GM12878 (cell line): ENCODE data around the gene IFNAR1. TPM values are rescaled to one million over a fixed set of nuclear protein-coding genes. Genes with fewer than 3 reads are reported as not detected.
"Not testable (repeated sequence)": the region's sequence is repeated elsewhere in the genome, so short reads cannot be mapped to it uniquely, and the experiment has no call there.

Experiments
- ATAC-seq: fragments of 200-7000 bp; cut with Tn5 transposase; 3 replicates; pipeline ENCODE4 v1.9.1; 2020; ENCODE audit warnings: mild to moderate bottlenecking, moderate library complexity
- BruUV-seq: library from RNA; stranded (reverse); fragments of 400-500 nt; replicated peaks from 2 replicates; lab custom pipeline; 2021; lab: Mats Ljungman, UMichigan
- CTCF ChIA-PET: fragments of 300-600 bp; sonication (Branson Sonifier 250); formaldehyde crosslinking; extraction: SDS; loops from one replicate; lab custom pipeline; 2021; ENCODE audit warnings: inconsistent platforms; lab: Yijun Ruan, JAX
- POLR2A ChIA-PET: fragments of 350-600 bp; formaldehyde crosslinking; extraction: SDS; loops from one replicate; lab custom pipeline; 2021; ENCODE audit warnings: inconsistent platforms; lab: Charles Lee
- RAD21 ChIA-PET: fragments of 300-600 bp; sonication (Branson Sonifier 250); formaldehyde crosslinking; loops from one replicate; lab custom pipeline; 2023; ENCODE audit warnings: antibody characterized with exemption; ENCODE audit not compliant: unreplicated experiment; lab: Charles Lee
- SMC1A ChIA-PET: fragments of 300-600 bp; sonication (Branson Sonifier 250); formaldehyde crosslinking; loops from one replicate; lab custom pipeline; 2023; ENCODE audit not compliant: unreplicated experiment, uncharacterized antibody; lab: Charles Lee
- DNase-seq: peaks from one replicate; pipeline ENCODE4 v3.0.0-alpha.2; 2011; ENCODE audit warnings: low read depth, low spot score
- FAIRE-seq: peaks from 3 replicates; lab custom pipeline; 2011; peaks lifted over from hg19 to GRCh38; lab: Jason Lieb, UNC
- H2AFZ ChIP-seq: 2 replicates; pipeline ENCODE4 v1.6.0; 2011; ENCODE audit warnings: low read depth, low read length, control low read depth; ENCODE audit not compliant: control insufficient read depth
- H3K27ac ChIP-seq: 2 replicates; pipeline ENCODE4 v1.5.1; 2011; ENCODE audit warnings: control low read depth; ENCODE audit not compliant: control insufficient read depth, insufficient read depth
- H3K27me3 ChIP-seq, 2 experiments: replicated peaks in 1 of 2; 2 replicates each; pipeline versions ENCODE4 v1.6.0 to v1.6.1; 2011; ENCODE audit warnings: low read length in 1 of 2; ENCODE audit not compliant: control insufficient read depth in 2 of 2, insufficient read depth in 2 of 2
- H3K36me3 ChIP-seq, 2 experiments: 2 replicates each; pipeline ENCODE4 v1.5.1; 2011; ENCODE audit warnings: low read length in 1 of 2; ENCODE audit not compliant: control insufficient read depth in 2 of 2, insufficient read depth in 2 of 2
- H3K4me1 ChIP-seq: 2 replicates; pipeline ENCODE4 v1.6.1; 2011; ENCODE audit warnings: mild to moderate bottlenecking, low read length, moderate library complexity, mixed read lengths; ENCODE audit not compliant: control insufficient read depth, insufficient read depth
- H3K4me2 ChIP-seq: 2 replicates; pipeline ENCODE4 v1.6.0; 2011; ENCODE audit warnings: control low read depth; ENCODE audit not compliant: control insufficient read depth, insufficient read depth
- H3K4me3 ChIP-seq: fragments of 200-600 bp; sonication (generic); 2 replicates; pipeline ENCODE4 v1.5.1; 2016
- H3K79me2 ChIP-seq: 2 replicates; pipeline ENCODE4 v1.6.0; 2011; ENCODE audit warnings: low read length; ENCODE audit not compliant: control insufficient read depth, insufficient read depth
- H3K9ac ChIP-seq: 2 replicates; pipeline ENCODE4 v1.8.0; 2011; ENCODE audit warnings: low read length, control low read depth, mixed read lengths; ENCODE audit not compliant: control insufficient read depth, insufficient read depth
- H3K9me3 ChIP-seq: replicated peaks from 3 replicates; pipeline ENCODE4 v1.5.1; 2011; ENCODE audit warnings: mild to moderate bottlenecking, low read length; ENCODE audit not compliant: control insufficient read depth, insufficient read depth
- H4K20me1 ChIP-seq: 2 replicates; pipeline ENCODE4 v1.6.0; 2011; ENCODE audit not compliant: control insufficient read depth, insufficient read depth
- BACH1 ChIP-seq: fragments of 450-650 bp; IDR thresholded peaks from 2 replicates; pipeline ENCODE4 v1.6.1; 2017; ENCODE audit warnings: mild to moderate bottlenecking, borderline replicate concordance
- GATAD2B ChIP-seq: fragments of 450-650 bp; conservative IDR thresholded peaks from 2 replicates; pipeline ENCODE4 v1.6.1; 2017; ENCODE audit warnings: low read depth, mild to moderate bottlenecking, moderate library complexity
- POLR2AphosphoS5 ChIP-seq: IDR thresholded peaks from 2 replicates; pipeline ENCODE4 v1.6.1; 2011; ENCODE audit warnings: mild to moderate bottlenecking, low read length, inconsistent platforms
- RAD21 ChIP-seq: IDR thresholded peaks from 2 replicates; pipeline ENCODE4 v1.6.1; 2011; ENCODE audit warnings: mild to moderate bottlenecking, low read depth, low read length, moderate library complexity; ENCODE audit not compliant: insufficient read depth
- ZZZ3 ChIP-seq: IDR thresholded peaks from 2 replicates; pipeline ENCODE4 v1.6.1; 2011; ENCODE audit warnings: low read depth; ENCODE audit not compliant: control insufficient read depth, insufficient read length
- WGBS: methylation state at CpG from one replicate; pipeline ENCODE4 v1.1.6; 2016; ENCODE audit warnings: low lambda C conversion rate; ENCODE audit not compliant: insufficient replicate concordance, insufficient coverage; ENCODE audit errors: missing lambda C conversion rate; 5-methylcytosine and 5-hydroxymethylcytosine counted together
- in situ Hi-C: fragments of 300-500 bp; cut with MboI; formaldehyde crosslinking; loops from 9 replicates; pipeline ENCODE4 v1.14.3; 2018; ENCODE audit warnings: mixed read lengths
- intact Hi-C: fragments of 100-400 bp; cut with micrococcal nuclease; formaldehyde crosslinking; loops from one replicate; pipeline ENCODE4 v1.14.2; 2022; ENCODE audit not compliant: unreplicated experiment
- polyA plus RNA-seq, 11 experiments: library from polyadenylated mRNA; depleted of rRNA in 4 of 11; unstranded in 6 of 11; stranded (reverse) in 5 of 11; fragments of >200 nt; fragmentation: Nextera tagmentation in 4 of 11; fragmentation: Illumina TruSeq in 1 of 11; extraction: Ambion mirVana in 4 of 11; extraction: Trizol in 1 of 11; gene quantifications; 1 replicate in 1 of 11; 2 replicates in 10 of 11; pipeline versions ENCODE4 v1.2.1 to v1.2.3, GENCODE V29; 2011 to 2016; ENCODE audit warnings: inconsistent platforms in 2 of 11, missing spikeins in 2 of 11, low read depth in 1 of 11
- total RNA-seq, 4 experiments: library from RNA; depleted of rRNA in 3 of 4; stranded (reverse); fragments of >200 nt in 3 of 4; fragmentation: Illumina TruSeq in 1 of 4; extraction: Trizol in 1 of 4; gene quantifications; 2 replicates each; pipeline versions ENCODE4 v1.2.1 to v1.2.3, GENCODE V29; 2013 to 2021
- TF ChIP-seq, protein P1 (sequence below): fragments of 450-650 bp; IDR thresholded peaks from 2 replicates; pipeline ENCODE4 v1.6.1; 2017; ENCODE audit warnings: antibody characterized with exemption, mild to moderate bottlenecking, moderate library complexity
- TF ChIP-seq, protein P2 (sequence below): IDR thresholded peaks from 2 replicates; pipeline ENCODE4 v1.6.1; 2012; ENCODE audit warnings: low read depth, low read length, improper control_type of control experiment

The IFNAR1 gene
- total and polyA plus RNA-seq, 10 of the 15 experiments (the other 5 are each of a cell fraction or from before 2014, with no cell fraction given): 12.0 to 62.4 (median 24.6) TPM

DNA sequence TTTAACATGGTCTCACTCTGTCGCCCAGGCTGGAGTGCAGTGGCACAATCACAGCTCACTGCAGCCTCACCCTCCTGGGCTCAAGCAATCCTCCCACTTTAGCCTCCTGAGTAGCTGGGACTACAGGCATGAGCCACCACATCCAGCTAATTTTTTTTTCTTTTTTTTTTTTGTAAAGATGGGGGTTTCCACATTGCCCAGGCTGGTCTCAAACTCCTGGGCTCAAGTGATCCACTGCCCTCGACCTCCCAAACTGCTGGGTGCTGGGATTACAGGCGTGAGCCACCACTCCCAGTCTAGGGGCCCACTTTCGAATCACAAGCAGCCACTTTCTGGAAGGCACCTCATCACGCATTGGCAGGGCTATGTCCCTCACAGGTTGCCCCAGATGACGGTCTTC, 56.6 kb downstream of the IFNAR1 start:
- TF ChIP-seq BACH1: 0 out of 2 replicates have a peak, but pooled peaks have one; percentile 20
- ChIA-PET RAD21 (interaction anchor here (1.0 to 13.8 kb wide), 11 partner anchors 18 to 182 kb away, joined by 3 to 148 read pairs (median 9); partner anchors contain the start of genes IL10RB and TMEM50B), CTCF (interaction anchor here (0.7 to 3.1 kb wide), 8 partner anchors 13 to 184 kb away, joined by 3 to 14 read pairs (median 6); no protein-coding TSS in a partner anchor), POLR2A (interaction anchor here (0.6 to 4.7 kb wide), 9 partner anchors 18 to 178 kb away, joined by 3 to 48 read pairs (median 5); partner anchors contain the start of gene IFNGR2), SMC1A (interaction anchor here (1.0 to 4.7 kb wide), 10 partner anchors 16 to 180 kb away, joined by 3 to 31 read pairs (median 7); no protein-coding TSS in a partner anchor)
- H2AFZ ChIP-seq, H3K36me3 ChIP-seq, H3K79me2 ChIP-seq, DNase-seq, H3K9me3 ChIP-seq, H3K4me3 ChIP-seq, BruUV-seq, H4K20me1 ChIP-seq, FAIRE-seq, H3K27me3 ChIP-seq, ATAC-seq: not testable (repeated sequence)
- intact Hi-C loops (loop anchor here (5.0 kb wide), 1 partner anchor 114 kb away; the partner anchor contains the start of gene IL10RB), in situ Hi-C loops (loop anchor here (5.0 kb wide), 1 partner anchor 179 kb away; no protein-coding TSS in a partner anchor)
- peak overlapping the region; percentile 26 for H3K9ac ChIP-seq
- H3K27ac ChIP-seq: peak overlapping the region; percentile 95
- 59% methylated on average over 6 of the region's 6 CpGs for WGBS
- H3K4me2 ChIP-seq: peak overlapping the region; percentile 23; the same call in 1 of the 2 replicates
- peaks cover 54% of the 10 kb centered on the region for H3K4me1 ChIP-seq

DNA sequence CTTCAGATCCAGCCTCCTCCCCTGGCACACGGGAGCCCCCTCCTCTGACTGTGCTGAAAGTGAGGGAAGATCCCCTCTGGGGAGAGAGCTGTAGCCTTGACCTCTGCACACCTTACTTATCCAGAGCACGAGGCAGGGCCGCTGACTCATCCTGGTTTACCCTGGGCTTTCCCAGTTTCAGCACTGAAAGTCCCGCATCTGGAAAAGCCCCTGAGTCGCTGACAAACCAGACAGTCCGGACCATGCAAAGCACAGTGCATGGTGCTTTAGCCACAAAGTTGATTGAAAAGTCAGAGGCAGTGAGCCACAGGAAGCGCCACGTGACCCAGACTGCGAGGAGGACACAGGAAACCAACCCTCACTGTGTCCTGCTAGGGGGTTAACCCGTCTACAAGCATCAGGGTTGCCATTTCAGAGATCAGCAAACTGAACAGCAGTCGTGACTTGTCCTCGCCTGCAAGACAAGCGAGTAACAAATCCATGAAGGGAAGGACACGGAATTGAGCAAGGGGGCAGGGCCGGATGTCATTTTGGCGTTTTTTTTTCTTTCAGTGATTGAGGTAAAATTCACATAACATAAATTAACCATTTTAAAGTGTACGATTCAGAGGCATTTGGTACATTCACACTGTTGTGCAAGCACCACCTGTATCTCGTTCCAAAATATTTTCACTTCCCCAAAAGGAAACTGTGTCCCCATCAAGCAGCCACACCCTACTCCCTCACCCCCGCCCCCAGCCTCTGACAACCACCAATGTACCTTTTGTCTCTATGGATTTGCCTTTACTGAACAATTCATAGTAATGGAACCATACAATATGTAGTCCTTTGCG, 58.5 kb downstream of the IFNAR1 start:
- BruUV-seq: TSS peak; percentile 93
- POLR2A ChIA-PET: interaction anchor here (0.7 to 4.7 kb wide), 7 partner anchors 20 to 178 kb away, joined by 3 to 48 read pairs (median 5); partner anchors contain the start of gene IFNGR2
- DNase-seq: peak; percentile 98
- TF ChIP-seq ZZZ3: no peak
- TF ChIP-seq, protein P1, sequence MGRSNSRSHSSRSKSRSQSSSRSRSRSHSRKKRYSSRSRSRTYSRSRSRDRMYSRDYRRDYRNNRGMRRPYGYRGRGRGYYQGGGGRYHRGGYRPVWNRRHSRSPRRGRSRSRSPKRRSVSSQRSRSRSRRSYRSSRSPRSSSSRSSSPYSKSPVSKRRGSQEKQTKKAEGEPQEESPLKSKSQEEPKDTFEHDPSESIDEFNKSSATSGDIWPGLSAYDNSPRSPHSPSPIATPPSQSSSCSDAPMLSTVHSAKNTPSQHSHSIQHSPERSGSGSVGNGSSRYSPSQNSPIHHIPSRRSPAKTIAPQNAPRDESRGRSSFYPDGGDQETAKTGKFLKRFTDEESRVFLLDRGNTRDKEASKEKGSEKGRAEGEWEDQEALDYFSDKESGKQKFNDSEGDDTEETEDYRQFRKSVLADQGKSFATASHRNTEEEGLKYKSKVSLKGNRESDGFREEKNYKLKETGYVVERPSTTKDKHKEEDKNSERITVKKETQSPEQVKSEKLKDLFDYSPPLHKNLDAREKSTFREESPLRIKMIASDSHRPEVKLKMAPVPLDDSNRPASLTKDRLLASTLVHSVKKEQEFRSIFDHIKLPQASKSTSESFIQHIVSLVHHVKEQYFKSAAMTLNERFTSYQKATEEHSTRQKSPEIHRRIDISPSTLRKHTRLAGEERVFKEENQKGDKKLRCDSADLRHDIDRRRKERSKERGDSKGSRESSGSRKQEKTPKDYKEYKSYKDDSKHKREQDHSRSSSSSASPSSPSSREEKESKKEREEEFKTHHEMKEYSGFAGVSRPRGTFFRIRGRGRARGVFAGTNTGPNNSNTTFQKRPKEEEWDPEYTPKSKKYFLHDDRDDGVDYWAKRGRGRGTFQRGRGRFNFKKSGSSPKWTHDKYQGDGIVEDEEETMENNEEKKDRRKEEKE: no peak
- TF ChIP-seq RAD21: 0 out of 2 replicates have a peak, but pooled peaks have one; percentile 6
- peak; percentile 79 for TF ChIP-seq GATAD2B
- peak; percentile 94 for TF ChIP-seq POLR2AphosphoS5
- TF ChIP-seq, protein P2, sequence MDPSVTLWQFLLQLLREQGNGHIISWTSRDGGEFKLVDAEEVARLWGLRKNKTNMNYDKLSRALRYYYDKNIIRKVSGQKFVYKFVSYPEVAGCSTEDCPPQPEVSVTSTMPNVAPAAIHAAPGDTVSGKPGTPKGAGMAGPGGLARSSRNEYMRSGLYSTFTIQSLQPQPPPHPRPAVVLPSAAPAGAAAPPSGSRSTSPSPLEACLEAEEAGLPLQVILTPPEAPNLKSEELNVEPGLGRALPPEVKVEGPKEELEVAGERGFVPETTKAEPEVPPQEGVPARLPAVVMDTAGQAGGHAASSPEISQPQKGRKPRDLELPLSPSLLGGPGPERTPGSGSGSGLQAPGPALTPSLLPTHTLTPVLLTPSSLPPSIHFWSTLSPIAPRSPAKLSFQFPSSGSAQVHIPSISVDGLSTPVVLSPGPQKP: 0 out of 2 replicates have a peak, but pooled peaks have one; percentile 39

More for the DNA sequence above, 58.5 kb downstream of the IFNAR1 start:
- Histone ChIP-seq H3K4me2 (peak overlapping the region; percentile 72), H4K20me1 (no peaks in the 10 kb centered on the region), H2AFZ (peak overlapping the region; percentile 29), H3K4me1 (peaks cover 54% of the 10 kb centered on the region), H3K9me3 (no peaks in the 10 kb centered on the region; the same call in 2 of the 3 replicates), H3K79me2 (no peaks in the 10 kb centered on the region), H3K36me3 (no peaks in the 10 kb centered on the region), H3K4me3 (peak overlapping the region; percentile 46; the same call in 1 of the 2 replicates), H3K27me3 (no peaks in the 10 kb centered on the region), H3K27ac (peak overlapping the region; percentile 95), H3K9ac (peak overlapping the region; percentile 73)
- peak; percentile 78 for ATAC-seq
- SMC1A ChIA-PET: interaction anchor here (1.0 to 6.8 kb wide), 10 partner anchors 13 to 178 kb away, joined by 3 to 72 read pairs (median 8); no protein-coding TSS in a partner anchor
- intact Hi-C loops (loop anchor here (1.0 to 5.0 kb wide), 5 partner anchors 19 to 178 kb away; partner anchors contain the start of gene IL10RB), in situ Hi-C loops (loop anchor here (5.0 kb wide), 1 partner anchor 181 kb away; no protein-coding TSS in a partner anchor)
- RAD21 ChIA-PET: interaction anchor here (1.0 to 13.8 kb wide), 9 partner anchors 13 to 178 kb away, joined by 3 to 148 read pairs (median 12); partner anchors contain the start of gene IFNAR1
- under 1% methylated on average over 20 of the region's 20 CpGs for WGBS
- peak; percentile 93 for FAIRE-seq
- CTCF ChIA-PET: interaction anchor here (0.7 to 1.6 kb wide), 6 partner anchors 22 to 249 kb away, joined by 3 to 7 read pairs (median 4); no protein-coding TSS in a partner anchor
